Stimulated activated CD4-positive, alpha-beta T cell treated with anti-CD3 and anti-CD28 coated beads, TNF-alpha, amount 100 ng/mL, for 48 hours (primary cell): ENCODE measurements around the gene ARHGAP4.

ENCODE experiments used
- DNase-seq, 3 donors: peaks; one replicate each; pipeline ENCODE4 v3.0.0-alpha.2; 2020; ENCODE audit warnings: low read depth in 3 of 3

Gene ARHGAP4

DNA sequence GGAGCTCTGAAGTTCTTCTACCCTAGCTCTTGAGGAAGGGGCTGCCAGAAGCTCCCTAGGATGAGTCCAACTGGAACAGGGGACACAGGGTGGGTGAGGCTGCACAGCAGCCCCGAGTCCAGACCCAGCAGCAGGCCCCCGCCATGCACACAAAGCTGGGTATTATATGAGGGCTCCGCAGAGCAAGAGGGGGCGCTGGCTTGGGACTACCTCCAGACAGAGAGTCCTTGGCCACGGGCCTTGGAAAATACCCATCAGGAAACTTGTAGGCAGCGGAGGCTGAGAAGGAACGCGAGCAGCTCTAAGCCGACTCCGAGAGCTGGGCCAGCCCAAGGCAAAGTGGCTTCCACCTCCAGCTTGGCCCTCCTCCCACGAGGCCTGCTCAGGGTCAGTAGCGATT is 37.5 kb upstream of the ARHGAP4 start:
- no peak for DNase-seq

DNA sequence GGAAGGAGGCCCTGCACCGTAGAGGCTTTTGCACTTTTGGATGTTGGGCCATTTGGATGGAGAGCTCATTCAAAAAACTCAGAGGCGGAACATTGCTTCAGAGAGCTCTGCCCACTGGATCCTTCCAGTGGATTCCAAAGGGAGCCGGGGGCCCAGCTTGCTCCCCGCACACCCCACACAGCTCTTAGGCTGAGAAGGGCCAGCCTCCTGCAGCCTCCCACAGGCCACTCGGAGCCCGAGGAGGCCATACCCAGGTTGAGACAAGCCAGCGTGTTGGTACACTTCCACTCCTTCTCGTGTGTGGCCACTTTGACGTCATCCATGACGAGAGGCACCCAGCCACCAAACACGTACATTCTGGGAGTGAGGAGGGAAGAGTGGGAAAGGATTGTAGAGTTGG is 35.2 kb upstream of the ARHGAP4 start:
- no peak for DNase-seq

DNA sequence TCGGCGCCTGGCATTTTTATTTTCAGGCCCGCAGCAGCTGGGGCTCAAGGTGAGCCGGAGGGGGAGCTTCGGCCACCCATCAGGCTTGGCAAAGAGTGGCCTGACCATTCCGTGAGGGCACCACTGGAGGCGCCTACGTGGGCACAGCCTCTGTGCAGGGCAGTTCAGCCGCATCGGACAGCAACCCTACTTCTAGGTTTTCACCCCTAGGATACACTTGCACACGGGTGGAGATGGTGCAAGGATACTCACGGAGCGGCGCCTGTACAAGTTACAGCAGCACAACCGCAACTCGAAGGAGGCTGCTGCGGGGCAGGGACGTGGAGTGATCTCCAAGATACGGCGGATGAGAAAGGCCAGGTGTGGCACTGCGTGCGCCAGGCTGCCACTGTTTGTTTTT is 34.7 kb upstream of the ARHGAP4 start:
- no peak for DNase-seq

DNA sequence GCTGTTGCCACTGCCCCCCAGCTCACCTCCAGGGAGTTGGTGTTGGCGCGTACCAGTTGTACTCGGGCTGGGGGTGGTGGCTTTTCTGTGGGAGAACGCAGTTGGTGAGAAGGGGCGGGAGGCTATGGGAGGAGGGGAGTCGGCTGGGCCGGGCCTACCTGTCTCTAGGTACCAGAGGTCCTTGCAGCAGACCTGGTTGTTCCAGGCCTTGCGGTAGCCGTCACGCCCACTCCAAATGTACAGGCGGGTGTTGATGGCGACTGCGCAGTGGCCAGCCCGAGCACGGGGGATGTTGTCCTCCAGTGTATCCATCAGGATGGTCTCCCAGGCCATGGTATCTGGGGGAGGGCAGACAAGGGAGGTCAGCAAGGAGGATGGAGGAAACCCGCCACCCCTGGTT is 34.0 kb upstream of the ARHGAP4 start:
- DNase-seq: no peak

DNA sequence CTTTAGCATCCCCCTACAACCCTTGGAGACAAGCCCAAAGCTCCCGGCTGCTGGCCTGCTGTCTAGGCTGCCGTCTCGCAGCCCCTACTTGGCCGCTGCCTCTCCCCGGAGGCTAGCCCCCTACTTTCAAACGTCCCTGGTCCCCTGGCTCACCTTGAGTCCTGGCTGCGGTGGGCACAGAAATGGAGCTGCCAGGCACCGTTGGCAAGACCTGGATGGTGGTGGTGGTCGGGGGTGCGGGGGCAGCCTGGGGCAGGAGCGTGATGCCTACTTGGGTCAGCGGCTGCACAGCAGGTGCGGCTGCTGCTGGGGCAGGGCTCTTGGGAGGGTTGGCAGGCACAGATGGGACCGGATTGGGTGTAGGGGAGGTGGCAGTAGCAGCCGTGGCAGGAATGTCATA is 33.6 kb upstream of the ARHGAP4 start:
- no peak for DNase-seq

DNA sequence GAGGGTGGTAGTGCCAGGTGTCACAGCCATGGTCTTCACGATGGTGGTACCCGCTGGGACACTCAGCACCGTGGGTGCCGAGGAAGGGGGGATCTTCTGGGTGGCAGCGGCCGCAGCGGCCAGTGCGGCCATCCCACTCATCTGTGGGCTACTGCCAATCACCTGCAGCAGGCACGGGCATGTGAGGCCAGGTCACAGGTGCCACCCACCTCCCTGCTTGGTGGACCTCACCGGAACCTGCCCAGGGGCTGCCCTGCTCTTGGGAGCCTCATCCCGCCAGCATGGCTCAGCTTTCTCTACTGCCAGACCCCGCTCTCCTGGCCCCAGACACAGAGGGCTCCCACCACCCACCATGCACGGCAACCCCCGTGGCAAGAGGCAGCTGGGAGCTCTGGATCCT is 32.5 kb upstream of the ARHGAP4 start:
- DNase-seq: no peak

DNA sequence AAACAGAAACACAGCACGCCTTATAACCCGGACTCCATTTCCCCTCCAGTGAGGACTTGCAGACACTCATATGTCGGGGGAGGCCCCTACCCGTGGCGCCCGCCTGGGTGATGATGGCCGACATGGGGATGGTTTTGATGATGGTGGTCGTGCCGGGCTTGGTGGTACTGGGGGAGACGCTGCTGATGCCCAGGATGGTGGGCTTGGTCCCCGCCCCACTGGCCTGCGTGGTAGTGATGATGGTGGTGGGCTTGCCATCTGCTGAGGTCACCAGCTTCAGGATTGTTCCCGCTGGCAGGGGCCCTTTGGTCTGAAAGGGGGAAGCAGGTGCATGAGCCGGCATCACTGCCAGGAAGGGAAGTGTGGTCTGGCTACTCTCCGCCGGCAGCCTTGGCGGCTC is 31.2 kb upstream of the ARHGAP4 start:
- DNase-seq: no peak

DNA sequence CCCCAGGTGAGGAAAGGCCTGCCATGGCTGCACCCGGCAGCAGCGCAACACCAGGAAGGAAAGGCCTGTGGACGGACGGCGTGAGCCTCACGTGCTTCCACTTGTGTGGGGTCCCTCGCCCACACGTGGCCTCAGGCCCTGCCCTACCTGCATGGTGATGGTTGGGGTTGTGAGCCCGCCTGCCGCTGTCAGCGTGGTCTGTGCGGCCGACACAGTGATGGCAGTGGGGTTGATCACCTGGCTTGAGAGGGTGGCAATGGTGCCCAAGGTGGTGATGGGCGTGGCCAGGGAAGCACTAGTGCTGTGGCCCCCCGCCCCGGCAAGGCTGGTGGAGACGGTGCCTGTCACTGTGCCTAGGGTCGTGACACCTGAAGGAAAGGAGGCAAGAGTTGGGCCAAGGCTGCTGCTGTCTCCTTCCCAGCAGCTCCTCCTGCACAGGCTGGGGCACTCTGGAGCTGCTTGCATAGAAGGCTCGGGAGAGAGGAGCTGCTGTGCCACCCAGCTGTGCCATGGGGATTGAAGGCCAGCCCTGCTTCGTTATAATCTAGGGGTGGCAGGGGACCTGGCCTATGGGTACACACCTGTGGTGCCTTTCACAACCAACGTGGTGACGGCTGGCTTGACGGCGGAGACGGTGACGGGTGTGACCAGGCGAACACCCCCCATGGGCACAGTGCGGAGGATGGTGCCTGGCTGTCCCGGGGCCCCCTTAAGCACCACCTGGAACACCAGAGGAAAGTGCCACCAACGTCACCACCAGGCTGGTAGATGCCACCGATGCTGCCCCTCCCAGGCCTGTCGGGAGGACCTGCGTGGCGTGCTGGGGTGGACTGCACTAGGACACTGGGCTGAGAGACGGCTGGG is 30.2 kb upstream of the ARHGAP4 start:
- no peak for DNase-seq

DNA sequence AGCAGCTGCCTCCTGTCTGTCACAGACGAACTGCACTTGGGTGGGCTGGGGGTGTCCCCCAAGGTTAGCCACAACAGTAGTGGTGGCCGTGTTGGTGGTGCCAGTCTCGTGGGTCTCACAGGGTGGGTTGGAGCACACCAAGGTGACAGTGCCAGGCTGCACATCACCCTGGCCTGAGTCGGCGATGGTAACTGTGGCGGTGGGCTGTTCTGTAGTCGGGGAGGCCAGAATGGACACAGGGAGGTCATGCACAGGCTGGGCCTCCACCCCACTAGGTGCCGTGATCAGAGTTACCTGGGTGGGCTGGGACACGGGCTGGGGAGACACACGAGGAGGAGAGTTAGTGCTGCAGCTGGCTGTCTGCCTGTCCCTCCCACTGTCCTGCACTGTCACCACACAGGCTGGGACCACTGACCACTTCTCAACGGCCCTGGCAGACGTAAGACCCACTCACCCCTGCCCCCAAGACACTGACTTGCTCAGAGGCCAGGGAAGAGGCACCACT is 29.2 kb upstream of the ARHGAP4 start:
- no peak for DNase-seq

DNA sequence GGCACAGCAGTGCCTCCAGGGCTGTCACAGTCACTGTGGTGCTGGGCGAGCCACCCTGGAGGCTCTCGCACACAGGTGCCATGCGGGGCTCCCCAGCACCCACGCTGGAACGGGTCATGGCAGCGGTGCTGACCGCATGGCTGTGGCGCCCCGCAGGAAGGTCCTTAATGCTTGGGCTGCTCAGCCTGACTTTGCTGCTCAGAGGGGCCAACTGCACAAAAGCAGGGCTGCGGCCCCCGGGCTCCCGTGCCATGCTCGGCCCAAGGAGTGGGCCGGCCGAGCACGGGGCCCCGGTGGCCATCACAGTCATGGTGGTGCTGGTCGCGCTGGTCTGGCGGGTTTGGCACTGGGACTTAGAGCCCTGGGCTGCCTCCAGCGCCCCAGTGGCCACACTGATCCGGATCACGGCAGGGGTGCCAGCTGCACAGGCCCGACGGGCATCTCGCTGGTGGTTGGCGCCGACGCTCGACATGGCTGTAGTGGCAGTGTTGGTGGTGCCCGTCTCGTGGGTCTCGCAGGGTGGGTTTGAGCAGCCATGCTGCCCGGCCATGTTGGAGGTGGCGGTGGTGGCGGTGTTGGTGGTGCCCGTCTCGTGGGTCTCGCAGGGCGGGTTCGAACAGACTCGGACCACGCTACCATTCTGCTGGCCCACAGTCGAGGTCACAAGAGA is 28.6 kb upstream of the ARHGAP4 start:
- DNase-seq: no peak

DNA sequence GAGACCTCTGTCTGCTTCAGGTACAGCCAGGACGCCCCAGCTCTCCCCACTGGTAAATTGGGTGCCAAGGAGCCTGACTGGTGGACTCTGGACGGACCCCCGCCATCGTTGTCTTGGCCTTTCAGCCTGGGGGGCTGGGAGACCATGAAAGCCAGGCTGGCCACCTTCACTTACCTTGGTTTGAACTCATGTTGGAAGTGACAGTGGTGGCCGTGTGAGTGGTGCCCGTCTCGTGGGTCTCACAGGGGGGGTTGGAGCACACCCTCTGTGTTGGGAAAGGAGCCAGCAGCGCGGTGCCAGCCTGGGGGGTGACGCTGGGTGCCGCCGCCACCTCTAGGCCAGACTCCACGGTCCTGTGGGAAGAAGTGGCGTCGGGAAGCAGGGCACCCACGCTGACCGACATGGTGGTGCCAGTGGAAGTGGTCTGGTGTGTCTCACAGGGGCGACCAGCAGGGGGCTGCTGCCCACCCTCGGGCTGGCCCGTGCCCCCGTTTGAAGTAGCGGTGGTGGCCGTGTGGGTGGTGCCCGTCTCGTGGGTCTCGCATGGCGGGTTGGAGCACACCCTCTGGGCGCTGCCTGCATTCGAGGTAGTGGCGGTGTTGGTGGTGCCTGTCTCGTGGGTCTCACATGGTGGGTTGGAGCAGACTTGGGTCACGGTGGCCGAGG is 28.0 kb upstream of the ARHGAP4 start:
- DNase-seq: no peak

DNA sequence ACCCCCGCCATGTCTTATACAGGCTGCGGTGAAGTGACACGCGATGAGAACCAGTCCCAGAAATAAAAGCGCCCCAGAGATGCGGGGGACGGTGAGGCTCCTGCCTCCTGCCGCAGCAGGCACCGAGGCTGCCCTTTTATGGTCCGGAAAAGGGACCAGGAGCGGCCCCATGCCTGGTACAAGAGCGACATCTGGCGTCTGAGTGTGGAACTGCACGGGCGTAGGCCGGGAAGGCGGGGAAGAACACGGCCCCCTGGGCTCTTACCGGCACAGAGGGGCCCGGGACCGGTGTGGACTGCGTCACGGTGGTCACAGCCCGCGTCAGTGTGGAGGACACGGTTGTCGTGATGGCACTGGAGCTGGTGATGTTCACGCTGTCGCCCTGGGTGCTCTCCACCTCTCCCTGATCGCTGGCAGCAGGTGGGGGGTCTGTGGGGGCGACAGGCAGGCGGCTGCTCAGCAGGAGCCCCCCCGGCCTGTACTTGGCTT is 27.3 kb upstream of the ARHGAP4 start:
- DNase-seq: peak; percentile 66 to 72 (median 67)

DNA sequence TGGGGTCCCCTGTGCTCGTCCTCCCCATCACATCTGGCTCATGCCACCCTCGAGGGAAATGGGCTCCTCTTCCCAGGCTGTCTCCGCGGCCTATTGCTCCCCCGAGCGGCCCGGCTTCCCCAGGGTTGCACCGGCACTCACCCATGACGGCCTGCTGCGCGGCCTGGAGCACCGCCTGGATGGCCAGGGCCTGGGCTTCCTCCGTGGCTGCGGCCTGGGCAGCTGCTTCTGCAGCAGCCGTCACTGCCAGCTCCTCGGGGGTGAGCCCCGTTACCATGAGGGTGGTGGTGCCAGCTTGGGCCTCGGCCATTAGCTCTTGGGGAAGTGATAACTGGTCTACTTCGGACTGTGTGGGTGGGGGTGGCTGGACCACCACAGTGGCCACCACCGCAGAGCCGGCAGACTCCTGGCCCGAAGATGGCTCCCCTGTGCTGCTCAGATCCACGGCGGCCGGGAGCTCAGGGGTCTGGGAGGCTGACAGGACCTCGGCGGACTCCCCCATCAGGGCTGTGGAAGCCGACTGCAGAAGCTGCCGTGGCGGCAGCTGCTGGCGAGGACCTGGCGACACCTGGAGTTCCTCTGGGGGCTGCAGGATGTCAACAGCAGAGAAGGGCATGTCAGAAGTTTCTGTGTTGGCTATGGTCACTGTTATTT is 26.4 kb upstream of the ARHGAP4 start:
- no peak for DNase-seq

DNA sequence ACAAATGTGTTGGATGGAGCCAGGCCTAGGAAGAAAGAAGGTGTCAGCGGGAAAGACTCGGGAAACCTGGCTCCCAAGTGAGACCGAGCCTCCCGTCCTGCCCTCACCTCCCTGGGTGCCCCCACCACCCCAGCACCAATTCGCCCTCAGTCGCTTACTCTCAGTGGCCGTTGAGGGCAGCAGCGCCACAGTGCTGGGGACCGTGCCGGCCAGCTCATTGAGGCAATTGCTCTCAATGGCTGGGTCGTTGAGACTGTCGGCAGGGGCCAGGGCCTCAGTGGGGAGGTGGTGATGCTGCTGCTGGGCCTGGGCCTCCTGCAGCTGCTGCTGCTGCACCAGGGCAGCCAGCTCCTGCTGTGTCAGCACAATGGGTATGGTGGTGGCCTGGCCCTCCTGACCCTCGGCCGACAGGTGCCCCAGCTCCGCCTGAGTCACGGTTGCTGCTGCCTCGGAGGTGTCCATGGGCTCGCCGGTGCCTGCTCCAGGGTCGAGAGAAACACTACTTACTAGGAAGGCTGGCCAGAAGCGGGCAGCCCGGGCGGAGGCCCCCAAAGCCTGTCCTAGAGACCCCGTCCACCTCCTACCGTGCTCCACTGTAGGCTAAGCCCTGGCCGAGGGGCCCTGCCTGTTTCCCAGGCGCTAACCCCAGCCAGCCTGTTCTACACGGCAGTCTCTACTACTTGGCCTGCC is 25.8 kb upstream of the ARHGAP4 start:
- DNase-seq: no peak

DNA sequence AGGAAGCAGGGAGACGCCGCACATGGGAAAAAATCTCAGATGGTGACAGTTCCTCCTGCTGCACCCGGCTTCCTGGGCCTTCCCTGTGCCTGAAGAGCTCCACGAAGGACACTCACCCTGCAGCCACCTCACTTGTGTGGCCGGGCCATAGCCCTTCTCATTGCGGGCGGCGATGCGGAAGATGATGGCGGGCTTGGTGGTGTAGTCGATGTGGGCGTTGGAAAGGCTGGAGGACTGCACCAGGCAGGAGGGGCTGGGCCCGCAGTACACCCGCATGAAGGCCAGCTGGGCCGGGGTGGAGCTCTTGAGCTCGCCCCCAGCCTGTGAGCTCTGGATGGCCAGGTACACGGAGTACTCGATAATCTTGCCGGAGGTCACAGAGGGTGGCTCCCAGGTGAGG is 24.1 kb upstream of the ARHGAP4 start:
- DNase-seq: no peak

DNA sequence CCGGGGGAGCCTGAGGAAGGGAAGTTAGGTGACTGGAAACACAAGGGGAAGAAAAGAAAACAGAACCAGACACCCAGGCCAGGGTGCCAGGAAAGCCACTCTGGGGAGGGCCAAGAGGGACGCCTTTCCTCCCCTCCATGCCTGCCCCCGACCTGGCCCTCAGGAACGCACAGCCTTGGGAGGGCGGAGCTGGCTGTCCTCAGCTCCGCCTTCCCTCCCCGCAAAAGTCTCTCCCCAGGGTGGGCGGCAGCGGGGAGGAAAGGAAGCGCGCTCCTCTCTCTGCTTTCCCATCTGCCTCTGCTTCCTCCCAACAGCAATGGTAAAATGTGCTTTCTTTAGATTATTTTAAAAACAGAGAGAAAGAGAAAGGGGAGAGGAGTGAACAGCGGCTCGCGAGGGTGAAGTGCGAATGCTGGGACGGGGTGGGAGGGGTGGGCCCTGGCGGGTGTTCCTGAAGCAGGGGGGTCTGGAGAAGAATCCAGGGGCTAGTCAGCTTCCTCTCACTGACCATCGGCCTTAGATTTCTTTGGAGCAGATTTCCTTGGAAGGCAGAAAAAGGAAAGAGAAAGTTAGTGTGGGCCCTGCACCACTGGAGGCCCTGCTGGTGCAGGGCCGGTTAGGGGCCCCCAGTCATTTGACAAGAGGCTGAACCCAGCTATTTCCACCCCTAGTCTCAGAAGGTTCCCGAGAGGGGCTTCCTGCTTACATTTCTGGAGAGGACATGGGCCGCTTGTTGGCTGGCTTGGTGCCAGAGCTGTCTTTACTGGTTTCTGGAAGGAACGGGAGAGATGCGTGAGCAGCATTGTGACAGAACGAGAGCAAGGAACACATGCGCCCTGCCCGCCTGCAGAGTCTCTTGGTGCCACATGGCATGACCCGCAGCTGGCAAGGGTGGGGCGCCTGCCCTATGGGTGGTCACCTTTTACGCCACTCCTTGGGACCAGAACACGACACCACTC is 23.1 kb upstream of the ARHGAP4 start:
- no peak for DNase-seq

DNA sequence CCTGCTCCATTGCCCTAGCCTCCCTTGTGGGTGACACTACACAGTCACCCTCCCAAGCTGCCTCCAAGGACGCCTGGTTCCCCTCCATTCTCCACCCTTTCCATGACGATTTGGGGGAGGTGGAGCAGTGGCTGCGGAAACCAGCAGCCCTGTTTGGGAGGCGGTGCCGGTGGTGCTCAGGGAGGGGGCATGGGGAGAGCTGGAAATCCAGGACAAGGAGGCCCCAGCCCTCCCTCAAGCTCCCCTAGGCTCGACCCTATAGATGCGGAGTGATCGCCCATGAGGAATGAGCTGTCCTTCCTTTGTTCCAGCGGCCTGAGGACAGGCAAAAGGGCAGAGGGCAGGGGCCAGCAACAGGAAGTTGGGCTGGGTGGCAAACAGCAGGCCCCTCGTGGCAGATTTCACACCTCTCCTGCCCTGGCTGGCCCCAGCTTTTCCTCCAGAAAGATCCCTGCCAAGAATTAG is 22.0 kb upstream of the ARHGAP4 start:
- no peak for DNase-seq

DNA sequence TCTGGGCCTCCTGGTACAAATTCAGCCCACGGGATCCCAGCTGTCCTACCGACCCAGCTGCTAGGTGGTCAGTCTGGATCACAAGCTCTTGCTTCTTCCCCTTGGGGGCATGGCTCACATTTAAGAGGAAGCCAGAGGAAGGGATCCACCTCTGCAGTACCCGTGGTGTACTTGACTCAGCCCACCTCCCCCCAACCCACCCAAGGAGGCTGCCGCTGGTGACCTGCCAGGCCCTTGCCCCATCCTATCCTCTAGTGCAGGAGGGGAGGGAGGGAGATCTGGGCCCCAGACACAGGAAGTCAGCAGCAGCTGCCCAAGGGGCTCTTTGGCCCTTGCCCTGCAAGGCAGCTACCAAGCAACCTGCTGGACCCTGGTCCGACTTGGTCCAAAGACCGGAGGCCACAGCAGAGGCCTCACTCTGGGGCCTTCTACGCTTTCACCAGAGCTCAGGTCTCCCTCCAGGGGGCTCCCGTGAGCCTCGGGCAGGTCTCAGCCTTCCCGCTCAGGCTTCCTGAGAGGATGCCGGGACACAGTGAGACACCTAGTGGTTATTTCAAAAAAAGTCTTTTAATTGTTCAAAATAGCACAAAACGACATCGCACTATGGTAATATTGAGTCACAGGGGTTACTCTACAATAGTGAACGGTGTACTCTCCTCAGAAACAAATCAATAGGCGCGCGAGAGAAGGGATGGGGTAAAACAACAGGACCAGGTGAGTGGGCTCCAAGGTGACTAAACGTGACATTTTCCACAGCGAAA is 21.1 kb upstream of the ARHGAP4 start:
- peak; percentile 60 to 82 (median 71) for DNase-seq
